Common myeloid progenitor, CD34-positive (primary cell): ENCODE results near the gene YY1.
A peak's percentile ranks its signal among the peaks of the same experiment; 100 is the strongest.

Experiments
- CTCF ChIA-PET: fragments of 350-600 bp; sonication (Branson Sonifier 250); formaldehyde crosslinking; loops from one replicate; lab custom pipeline; 2021; ENCODE audit warnings: antibody characterized with exemption; lab: Charles Lee
- POLR2A ChIA-PET: fragments of 350-600 bp; sonication (Branson Sonifier 250); formaldehyde crosslinking; loops from one replicate; lab custom pipeline; 2021; ENCODE audit warnings: antibody characterized with exemption; lab: Charles Lee
- DNase-seq, 3 donors: peaks; one replicate each; pipeline versions ENCODE4 v3.0.0 to v3.0.0-alpha.2; 2013
- H3K27ac ChIP-seq, 2 experiments: 1 replicate in 1 of 2; 2 replicates in 1 of 2; pipeline ENCODE4 v1.7.0; 2013; ENCODE audit warnings: inconsistent platforms in 2 of 2, low read length in 2 of 2, mild to moderate bottlenecking in 2 of 2, low read depth in 1 of 2, moderate library complexity in 1 of 2; ENCODE audit not compliant: severe bottlenecking in 2 of 2, insufficient read depth in 1 of 2, poor library complexity in 1 of 2
- H3K27me3 ChIP-seq, 5 experiments: replicated peaks in 2 of 5; 1 replicate in 3 of 5; 2 replicates in 2 of 5; pipeline versions ENCODE4 v1.6.1 to v1.7.0; 2013; ENCODE audit warnings: low read length in 4 of 5, mild to moderate bottlenecking in 2 of 5, moderate library complexity in 2 of 5, inconsistent platforms in 1 of 5; ENCODE audit not compliant: insufficient read depth in 5 of 5, control insufficient read depth in 4 of 5
- H3K36me3 ChIP-seq, 4 experiments: 1 replicate in 2 of 4; 2 replicates in 2 of 4; pipeline versions ENCODE4 v1.6.1 to v1.7.0; 2013; ENCODE audit warnings: low read length in 3 of 4, control low read depth in 1 of 4, mild to moderate bottlenecking in 1 of 4; ENCODE audit not compliant: control insufficient read depth in 4 of 4, insufficient read depth in 4 of 4
- H3K4me1 ChIP-seq, 4 experiments: 1 replicate in 3 of 4; 2 replicates in 1 of 4; pipeline versions ENCODE4 v1.6.1 to v1.7.1; 2013; ENCODE audit warnings: low read length in 3 of 4, mild to moderate bottlenecking in 3 of 4, control low read depth in 1 of 4, inconsistent platforms in 1 of 4, moderate library complexity in 1 of 4; ENCODE audit not compliant: control insufficient read depth in 4 of 4, insufficient read depth in 4 of 4; ENCODE audit errors: control extremely low read depth in 1 of 4
- H3K4me3 ChIP-seq, 7 experiments: 1 replicate in 4 of 7; 2 replicates in 3 of 7; pipeline versions ENCODE4 v1.5.1 to v1.7.0; 2013; ENCODE audit warnings: mild to moderate bottlenecking in 7 of 7, low read length in 6 of 7, moderate library complexity in 6 of 7, inconsistent platforms in 2 of 7, low read depth in 2 of 7, control low read depth in 1 of 7; ENCODE audit not compliant: insufficient read depth in 4 of 7, control insufficient read depth in 1 of 7; ENCODE audit errors: extremely low read depth in 1 of 7
- H3K9me3 ChIP-seq, 5 experiments: 1 replicate in 4 of 5; 2 replicates in 1 of 5; pipeline versions ENCODE4 v1.6.1 to v1.7.1; 2013; ENCODE audit warnings: low read length in 4 of 5, mild to moderate bottlenecking in 2 of 5, inconsistent platforms in 1 of 5, low read depth in 1 of 5, moderate library complexity in 1 of 5; ENCODE audit not compliant: control insufficient read depth in 4 of 5, insufficient read depth in 2 of 5; ENCODE audit errors: control extremely low read depth in 1 of 5
- WGBS: methylation state at CpG from one replicate; pipeline ENCODE4 v1.1.5; 2013; ENCODE audit not compliant: insufficient coverage; 5-methylcytosine and 5-hydroxymethylcytosine counted together

Gene YY1

GRCh38 chr14:100314724-100315123, 75.8 kb downstream of the YY1 start:
- DNase-seq = no peak
- 96% methylated on average over 6 of the region's 6 CpGs for WGBS
- POLR2A ChIA-PET = no interaction called here
- peaks cover 0 to 32% (median 28%) of the 10 kb centered on the region in 4 experiments for H3K4me1 ChIP-seq
- no peak overlapping the region for H3K27ac ChIP-seq
- no peaks in the 10 kb centered on the region for H3K9me3 ChIP-seq
- H3K36me3 ChIP-seq = no peaks in the 10 kb centered on the region
- H3K4me3 ChIP-seq = no peak overlapping the region
- CTCF ChIA-PET = interaction anchor here (4.2 kb wide), 1 partner anchor 12 kb away, joined by 24 read pairs; no protein-coding TSS in a partner anchor
- H3K27me3 ChIP-seq = no peaks in the 10 kb centered on the region

- H3K27ac ChIP-seq = no peak overlapping the region
Measured at GRCh38 chr14:100317389-100317788, 78.4 kb downstream of the YY1 start.

GRCh38 chr14:100317912-100318808, 79.2 kb downstream of the YY1 start:
- H3K9me3 ChIP-seq = no peaks in the 10 kb centered on the region
- 35% methylated on average over 33 of the region's 40 CpGs for WGBS
- no peaks in the 10 kb centered on the region for H3K36me3 ChIP-seq
- peak; percentile 73 to 84 (median 84) for DNase-seq
- POLR2A ChIA-PET = no interaction called here
- CTCF ChIA-PET = interaction anchor here (0.7 to 2.1 kb wide), 4 partner anchors 9 to 32 kb away, joined by 3 to 5 read pairs (median 4); no protein-coding TSS in a partner anchor
- H3K4me1 ChIP-seq = peaks cover 0 to 7% (median 6%) of the 10 kb centered on the region in 4 experiments
- no peak overlapping the region for H3K27ac ChIP-seq
- H3K27me3 ChIP-seq = no peaks in the 10 kb centered on the region
- H3K4me3 ChIP-seq = peak overlapping the region in 5 of 7 experiments; percentile 36 to 71 (median 58)

More at GRCh38 chr14:100317389-100317788, 78.4 kb downstream of the YY1 start:
- H3K4me3 ChIP-seq = no peak overlapping the region
- H3K9me3 ChIP-seq = no peaks in the 10 kb centered on the region
- H3K27me3 ChIP-seq = no peaks in the 10 kb centered on the region
- no peaks in the 10 kb centered on the region for H3K36me3 ChIP-seq
- WGBS = 97% methylated on average over 4 of the region's 6 CpGs
- POLR2A ChIA-PET = no interaction called here
- CTCF ChIA-PET = interaction anchor here (0.9 to 1.5 kb wide), 2 partner anchors 14 to 24 kb away, joined by 4 read pairs; no protein-coding TSS in a partner anchor
- peaks cover 0 to 15% (median 12%) of the 10 kb centered on the region in 4 experiments for H3K4me1 ChIP-seq
- no peak for DNase-seq

- CTCF ChIA-PET = interaction anchor here (0.6 to 2.1 kb wide), 4 partner anchors 14 to 30 kb away, joined by 3 to 5 read pairs (median 4); no protein-coding TSS in a partner anchor
- 98% methylated on average over 12 of the region's 12 CpGs for WGBS
Measured at GRCh38 chr14:100320157-100320856, 81.4 kb downstream of the YY1 start.

GRCh38 chr14:100321473-100322137, 82.7 kb downstream of the YY1 start:
- ChIA-PET POLR2A (no interaction called here), CTCF (interaction anchor here (0.8 to 1.3 kb wide), 5 partner anchors 8 to 40 kb away, joined by 3 read pairs; no protein-coding TSS in a partner anchor)
- Histone ChIP-seq H3K4me3 (no peak overlapping the region), H3K27ac (no peak overlapping the region), H3K4me1 (peaks cover 0 to 5% (median 3%) of the 10 kb centered on the region in 4 experiments), H3K27me3 (no peaks in the 10 kb centered on the region), H3K9me3 (no peaks in the 10 kb centered on the region), H3K36me3 (no peaks in the 10 kb centered on the region)
- 97% methylated on average over 9 of the region's 9 CpGs for WGBS
- no peak for DNase-seq

More at GRCh38 chr14:100320157-100320856, 81.4 kb downstream of the YY1 start:
- Histone ChIP-seq H3K36me3 (no peaks in the 10 kb centered on the region), H3K27ac (no peak overlapping the region), H3K27me3 (no peaks in the 10 kb centered on the region), H3K9me3 (no peaks in the 10 kb centered on the region), H3K4me3 (no peak overlapping the region), H3K4me1 (peaks cover 0 to 5% (median 3%) of the 10 kb centered on the region in 4 experiments)
- POLR2A ChIA-PET = interaction anchor here (1.0 kb wide), 1 partner anchor 20 kb away, joined by 4 read pairs; no protein-coding TSS in a partner anchor
- no peak for DNase-seq

- no peaks in the 10 kb centered on the region for H3K36me3 ChIP-seq
- CTCF ChIA-PET = interaction anchor here (0.8 to 1.3 kb wide), 6 partner anchors 9 to 39 kb away, joined by 3 read pairs; no protein-coding TSS in a partner anchor
- no peaks in the 10 kb centered on the region for H3K27me3 ChIP-seq
- no peak overlapping the region for H3K27ac ChIP-seq
- POLR2A ChIA-PET = no interaction called here
- peaks cover 0 to 5% (median 3%) of the 10 kb centered on the region in 4 experiments for H3K4me1 ChIP-seq
- H3K9me3 ChIP-seq = no peaks in the 10 kb centered on the region
- H3K4me3 ChIP-seq = no peak overlapping the region
- 96% methylated on average over 8 of the region's 15 CpGs for WGBS
- no peak for DNase-seq
Measured at GRCh38 chr14:100322138-100322957, 83.4 kb downstream of the YY1 start.
